ENCODE data around the gene ARL11.

Gene ARL11

DNA sequence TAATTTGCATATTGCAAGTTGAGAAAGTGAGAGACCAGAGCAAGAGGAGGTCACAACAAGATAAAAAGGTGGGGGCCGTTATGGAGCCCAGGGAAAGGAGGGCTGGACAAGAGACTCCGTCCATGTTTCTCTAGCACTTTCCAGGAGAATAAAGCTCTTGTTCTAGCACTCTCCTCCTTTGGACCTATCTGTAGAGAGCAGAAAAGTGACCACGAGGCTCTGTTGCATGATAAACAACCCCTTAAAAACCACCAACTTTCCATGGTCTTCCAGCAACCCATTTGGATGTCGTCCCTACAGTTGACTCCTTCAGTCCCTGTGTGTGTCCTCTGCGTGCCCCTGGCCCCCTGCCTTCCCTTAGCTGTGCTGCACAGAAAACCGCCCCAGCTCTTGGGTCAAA is 4.1 kb upstream of the ARL11 start:
- no peaks in the 10 kb centered on the region for H3K36me3 ChIP-seq (ENCODE audit: insufficient read depth, low read length)
- TF ChIP-seq EZH2 (IDR thresholded peaks at IDR 0.05; ENCODE audit: borderline replicate concordance, low read depth, low read length, severe bottlenecking): no peak
- TF ChIP-seq, protein P1, sequence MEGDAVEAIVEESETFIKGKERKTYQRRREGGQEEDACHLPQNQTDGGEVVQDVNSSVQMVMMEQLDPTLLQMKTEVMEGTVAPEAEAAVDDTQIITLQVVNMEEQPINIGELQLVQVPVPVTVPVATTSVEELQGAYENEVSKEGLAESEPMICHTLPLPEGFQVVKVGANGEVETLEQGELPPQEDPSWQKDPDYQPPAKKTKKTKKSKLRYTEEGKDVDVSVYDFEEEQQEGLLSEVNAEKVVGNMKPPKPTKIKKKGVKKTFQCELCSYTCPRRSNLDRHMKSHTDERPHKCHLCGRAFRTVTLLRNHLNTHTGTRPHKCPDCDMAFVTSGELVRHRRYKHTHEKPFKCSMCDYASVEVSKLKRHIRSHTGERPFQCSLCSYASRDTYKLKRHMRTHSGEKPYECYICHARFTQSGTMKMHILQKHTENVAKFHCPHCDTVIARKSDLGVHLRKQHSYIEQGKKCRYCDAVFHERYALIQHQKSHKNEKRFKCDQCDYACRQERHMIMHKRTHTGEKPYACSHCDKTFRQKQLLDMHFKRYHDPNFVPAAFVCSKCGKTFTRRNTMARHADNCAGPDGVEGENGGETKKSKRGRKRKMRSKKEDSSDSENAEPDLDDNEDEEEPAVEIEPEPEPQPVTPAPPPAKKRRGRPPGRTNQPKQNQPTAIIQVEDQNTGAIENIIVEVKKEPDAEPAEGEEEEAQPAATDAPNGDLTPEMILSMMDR (IDR thresholded peaks at IDR 0.05; ENCODE audit: borderline replicate concordance, extremely low read depth, low read length, poor library complexity, severe bottlenecking): no peak
- no peaks in the 10 kb centered on the region for H3K79me2 ChIP-seq (ENCODE audit: insufficient read depth, low read length)
- ATAC-seq (ENCODE audit: insufficient read depth, low read depth): no peak
- H3K4me2 ChIP-seq (ENCODE audit: insufficient read depth, low read length): no peak overlapping the region
- no peak overlapping the region for H3K4me3 ChIP-seq (ENCODE audit: low read depth in 1 of 2, low read length in 2 of 2)
- H4K20me1 ChIP-seq (ENCODE audit: insufficient read depth, low read length): no peaks in the 10 kb centered on the region
- no peak overlapping the region for H3K27ac ChIP-seq (ENCODE audit: low read length)
- DNase-seq: no peak
- no peaks in the 10 kb centered on the region for H3K4me1 ChIP-seq (ENCODE audit: insufficient read depth, low read length)
- H3K9me3 ChIP-seq (ENCODE audit: insufficient read depth, low read length, severe bottlenecking): no peaks in the 10 kb centered on the region
- no peaks in the 10 kb centered on the region for H3K27me3 ChIP-seq (ENCODE audit: insufficient read depth, low read length, poor library complexity)
- H2AFZ ChIP-seq (ENCODE audit: low read depth, low read length): no peak overlapping the region
- no peak overlapping the region for H3K9ac ChIP-seq (ENCODE audit: low read depth, low read length)

DNA sequence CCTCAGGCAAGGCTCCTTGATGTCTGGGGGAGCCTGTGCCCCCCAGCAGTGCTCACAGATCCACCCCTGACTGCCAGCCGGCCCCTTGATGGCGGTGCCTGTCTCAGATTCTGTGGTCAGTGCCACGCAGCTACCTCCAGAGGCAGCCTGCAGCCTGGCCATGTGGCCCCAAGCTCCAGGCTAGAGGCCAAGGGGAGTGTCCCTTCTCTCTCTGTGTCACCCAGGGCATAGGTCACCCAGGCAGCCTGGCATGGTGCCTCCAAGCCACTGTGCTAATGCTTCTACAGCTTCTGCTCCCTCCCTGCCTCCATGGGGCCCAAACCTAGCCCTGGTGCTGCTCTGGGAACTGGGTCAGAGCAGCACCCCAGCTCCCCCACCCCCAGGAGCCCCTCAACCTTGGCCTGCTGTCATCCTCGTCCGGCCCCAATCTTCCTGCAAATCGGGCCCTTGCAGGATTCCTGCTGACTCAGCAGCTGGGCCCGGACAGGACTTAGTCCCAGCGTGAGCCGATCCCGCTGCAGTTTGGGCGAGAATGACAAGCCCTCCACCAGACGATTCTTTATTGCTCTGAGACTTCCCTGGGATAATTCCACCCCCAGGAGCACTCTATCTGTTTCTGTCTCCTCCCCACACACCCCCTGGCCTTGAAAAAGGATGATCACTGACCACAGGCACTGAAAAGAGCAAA is 2.8 kb upstream of the ARL11 start:
- no peak overlapping the region for H2AFZ ChIP-seq (ENCODE audit: low read depth, low read length)
- no peak for ATAC-seq (ENCODE audit: insufficient read depth, low read depth)
- H3K9me3 ChIP-seq (ENCODE audit: insufficient read depth, low read length, severe bottlenecking): no peaks in the 10 kb centered on the region
- no peaks in the 10 kb centered on the region for H4K20me1 ChIP-seq (ENCODE audit: insufficient read depth, low read length)
- no peak overlapping the region for H3K27ac ChIP-seq (ENCODE audit: low read length)
- DNase-seq: no peak
- no peaks in the 10 kb centered on the region for H3K4me1 ChIP-seq (ENCODE audit: insufficient read depth, low read length)
- H3K4me3 ChIP-seq (ENCODE audit: low read depth in 1 of 2, low read length in 2 of 2): no peak overlapping the region
- no peak overlapping the region for H3K9ac ChIP-seq (ENCODE audit: low read depth, low read length)
- H3K36me3 ChIP-seq (ENCODE audit: insufficient read depth, low read length): no peaks in the 10 kb centered on the region
- H3K79me2 ChIP-seq (ENCODE audit: insufficient read depth, low read length): no peaks in the 10 kb centered on the region
- H3K27me3 ChIP-seq (ENCODE audit: insufficient read depth, low read length, poor library complexity): no peaks in the 10 kb centered on the region
- TF ChIP-seq EZH2 (IDR thresholded peaks at IDR 0.05; ENCODE audit: borderline replicate concordance, low read depth, low read length, severe bottlenecking): no peak
- H3K4me2 ChIP-seq (ENCODE audit: insufficient read depth, low read length): no peak overlapping the region

GRCh38 chr13:49629196-49629938 is 1.1 kb downstream of the ARL11 start:
- H3K79me2 ChIP-seq (ENCODE audit: insufficient read depth, low read length): no peaks in the 10 kb centered on the region
- H3K4me3 ChIP-seq (ENCODE audit: low read depth in 1 of 2, low read length in 2 of 2): no peak overlapping the region

GRCh38 chr13:49629947-49630346 is 1.6 kb downstream of the ARL11 start:
- no peak for DNase-seq
- Histone ChIP-seq H3K27ac (ENCODE audit: low read length) (no peak overlapping the region), H3K4me2 (ENCODE audit: insufficient read depth, low read length) (no peak overlapping the region), H3K9me3 (ENCODE audit: insufficient read depth, low read length, severe bottlenecking) (no peaks in the 10 kb centered on the region), H3K9ac (ENCODE audit: low read depth, low read length) (no peak overlapping the region), H3K36me3 (ENCODE audit: insufficient read depth, low read length) (no peaks in the 10 kb centered on the region), H3K79me2 (ENCODE audit: insufficient read depth, low read length) (no peaks in the 10 kb centered on the region), H2AFZ (ENCODE audit: low read depth, low read length) (no peak overlapping the region), H3K27me3 (ENCODE audit: insufficient read depth, low read length, poor library complexity) (no peaks in the 10 kb centered on the region), H3K4me3 (ENCODE audit: low read depth in 1 of 2, low read length in 2 of 2) (no peak overlapping the region), H4K20me1 (ENCODE audit: insufficient read depth, low read length) (no peaks in the 10 kb centered on the region), H3K4me1 (ENCODE audit: insufficient read depth, low read length) (no peaks in the 10 kb centered on the region)
- no peak for ATAC-seq (ENCODE audit: insufficient read depth, low read depth)
- TF ChIP-seq, protein P1 (IDR thresholded peaks at IDR 0.05; ENCODE audit: borderline replicate concordance, extremely low read depth, low read length, poor library complexity, severe bottlenecking): no peak
- TF ChIP-seq EZH2 (IDR thresholded peaks at IDR 0.05; ENCODE audit: borderline replicate concordance, low read depth, low read length, severe bottlenecking): no peak

More at GRCh38 chr13:49629196-49629938, 1.1 kb downstream of the ARL11 start:
- Histone ChIP-seq H3K27me3 (ENCODE audit: insufficient read depth, low read length, poor library complexity) (no peaks in the 10 kb centered on the region), H3K4me1 (ENCODE audit: insufficient read depth, low read length) (no peaks in the 10 kb centered on the region), H3K9ac (ENCODE audit: low read depth, low read length) (no peak overlapping the region), H3K27ac (ENCODE audit: low read length) (no peak overlapping the region), H3K4me2 (ENCODE audit: insufficient read depth, low read length) (no peak overlapping the region), H4K20me1 (ENCODE audit: insufficient read depth, low read length) (no peaks in the 10 kb centered on the region), H2AFZ (ENCODE audit: low read depth, low read length) (no peak overlapping the region), H3K9me3 (ENCODE audit: insufficient read depth, low read length, severe bottlenecking) (no peaks in the 10 kb centered on the region), H3K36me3 (ENCODE audit: insufficient read depth, low read length) (no peaks in the 10 kb centered on the region)
- no peak for DNase-seq
- TF ChIP-seq, protein P1 (IDR thresholded peaks at IDR 0.05; ENCODE audit: borderline replicate concordance, extremely low read depth, low read length, poor library complexity, severe bottlenecking): no peak
- TF ChIP-seq EZH2 (IDR thresholded peaks at IDR 0.05; ENCODE audit: borderline replicate concordance, low read depth, low read length, severe bottlenecking): no peak
- no peak for ATAC-seq (ENCODE audit: insufficient read depth, low read depth)

Measured in DND-41 (cell line).